Hippocampal formation (tissue), 2 donors: ENCODE data around the gene THADA.

Experiments used
- DNase-seq, 2 donors: peaks; one replicate each; lab custom pipeline; 2025; lab: John Stamatoyannopoulos, UW

The THADA gene

DNA sequence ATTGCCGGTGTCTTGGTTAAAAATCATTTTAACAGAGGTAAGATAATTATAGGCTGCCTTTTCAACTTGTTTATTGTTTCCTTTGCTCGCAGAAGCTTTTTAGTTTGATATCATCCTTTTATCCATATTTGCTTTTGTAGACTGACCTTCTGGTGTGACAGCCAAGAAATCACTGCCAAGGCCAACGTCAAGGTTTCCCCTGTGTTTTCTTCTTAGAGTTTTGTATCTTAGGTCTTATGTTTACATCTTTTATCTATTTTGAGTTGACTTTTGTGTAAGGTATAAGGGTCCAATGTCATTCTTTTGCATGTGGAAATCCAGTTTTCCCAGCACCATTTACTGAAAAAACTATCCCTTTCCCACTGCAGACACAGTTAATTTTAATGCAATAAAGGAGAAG, 240.4 kb downstream of the THADA start:
- no peak for DNase-seq

DNA sequence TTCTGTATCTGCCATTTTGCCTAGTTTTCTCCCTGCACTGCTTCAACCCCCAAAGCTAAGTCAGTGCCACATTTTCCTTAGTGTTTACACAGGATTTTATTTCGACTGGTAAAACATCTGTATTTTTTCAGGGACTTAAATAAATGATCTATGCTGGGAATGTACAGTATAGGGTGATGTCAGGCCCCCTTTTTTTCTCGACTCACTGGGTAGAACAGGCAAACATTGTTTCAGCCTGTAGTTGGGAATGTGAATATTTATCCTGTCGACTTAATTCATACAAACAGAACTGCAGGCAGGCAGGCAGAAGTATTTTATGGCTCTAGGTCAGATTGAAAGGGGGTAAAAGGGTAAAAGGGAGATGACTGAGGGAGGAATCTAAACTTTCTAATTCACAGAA, 245.9 kb downstream of the THADA start:
- no peak for DNase-seq

- DNase-seq, result no peak
Observed at GRCh38 chr2:43348908-43349661, 246.8 kb downstream of the THADA start.

- no peak for DNase-seq
Observed at GRCh38 chr2:43347746-43348145, 248.1 kb downstream of the THADA start.

DNA sequence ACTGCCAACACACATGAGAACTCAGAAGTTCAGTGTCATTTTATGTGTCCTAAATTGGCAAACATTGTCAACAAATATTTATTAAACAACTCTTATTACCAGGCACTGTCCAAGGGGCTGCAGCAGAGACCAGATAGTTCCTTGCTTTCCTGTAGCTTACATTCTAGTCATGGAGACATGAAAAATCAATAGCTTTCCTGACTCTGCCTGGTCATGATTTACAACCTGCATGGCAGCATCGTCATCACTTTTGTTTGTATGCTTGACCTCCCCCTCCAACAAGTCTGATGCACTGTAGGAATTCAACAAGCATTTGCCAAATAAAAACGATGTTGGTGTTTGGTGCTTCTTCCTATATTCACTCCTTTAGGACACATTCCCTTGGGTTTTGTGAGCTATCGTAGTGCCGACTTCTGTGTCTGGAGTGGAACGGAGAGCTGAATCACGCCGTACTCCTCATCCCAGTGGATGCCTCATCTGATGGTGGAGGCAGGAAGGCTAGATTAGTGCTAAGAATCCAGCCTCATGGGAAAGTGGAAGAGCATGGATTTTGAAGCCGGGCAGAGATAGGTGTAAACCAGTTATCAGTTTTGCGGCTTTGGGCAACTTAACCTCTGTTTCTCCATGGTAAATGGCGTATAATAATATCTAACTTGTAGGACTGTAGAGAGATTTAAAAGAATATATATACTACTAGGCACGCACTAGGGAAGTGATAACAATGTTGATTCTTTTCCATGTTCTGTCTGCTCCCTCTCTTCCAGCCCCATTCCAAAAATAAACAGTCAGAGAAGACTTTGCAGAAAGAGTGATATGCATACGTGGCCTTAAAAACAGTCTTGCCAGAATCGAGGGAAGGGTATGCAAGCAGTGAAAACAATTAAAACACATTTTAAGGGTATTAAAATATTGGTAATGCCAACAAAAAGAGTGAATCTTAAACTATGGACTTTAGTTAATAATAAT, 249.0 kb downstream of the THADA start:
- no peak for DNase-seq

- DNase-seq, result no peak
Observed at GRCh38 chr2:43345872-43346271, 250.0 kb downstream of the THADA start.

GRCh38 chr2:43345391-43345813, 250.4 kb downstream of the THADA start:
- DNase-seq, result no peak

DNA sequence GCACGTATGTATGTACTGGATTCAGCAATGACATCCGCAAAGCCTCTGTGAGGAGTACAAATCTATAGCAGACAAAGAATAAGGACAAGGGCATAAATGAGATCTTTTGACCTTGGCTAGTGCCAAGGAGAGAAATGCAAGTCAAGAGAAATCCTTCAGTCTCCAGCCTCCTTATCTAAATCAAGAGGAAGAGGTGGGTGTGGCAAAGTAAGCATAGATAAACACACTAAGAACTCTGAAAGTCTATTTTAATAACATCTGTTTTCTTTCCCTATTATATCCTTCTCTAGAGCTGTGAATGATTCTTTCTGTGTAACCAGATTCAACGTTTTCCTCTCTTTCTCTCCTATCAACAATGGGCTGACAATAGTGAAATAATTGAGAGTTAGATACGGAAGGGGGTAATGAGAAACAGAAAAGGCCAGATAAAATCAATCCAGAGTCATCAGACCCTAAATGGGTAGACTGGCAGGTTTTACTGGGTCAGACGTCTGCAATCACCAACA, 250.9 kb downstream of the THADA start:
- no peak for DNase-seq

DNA sequence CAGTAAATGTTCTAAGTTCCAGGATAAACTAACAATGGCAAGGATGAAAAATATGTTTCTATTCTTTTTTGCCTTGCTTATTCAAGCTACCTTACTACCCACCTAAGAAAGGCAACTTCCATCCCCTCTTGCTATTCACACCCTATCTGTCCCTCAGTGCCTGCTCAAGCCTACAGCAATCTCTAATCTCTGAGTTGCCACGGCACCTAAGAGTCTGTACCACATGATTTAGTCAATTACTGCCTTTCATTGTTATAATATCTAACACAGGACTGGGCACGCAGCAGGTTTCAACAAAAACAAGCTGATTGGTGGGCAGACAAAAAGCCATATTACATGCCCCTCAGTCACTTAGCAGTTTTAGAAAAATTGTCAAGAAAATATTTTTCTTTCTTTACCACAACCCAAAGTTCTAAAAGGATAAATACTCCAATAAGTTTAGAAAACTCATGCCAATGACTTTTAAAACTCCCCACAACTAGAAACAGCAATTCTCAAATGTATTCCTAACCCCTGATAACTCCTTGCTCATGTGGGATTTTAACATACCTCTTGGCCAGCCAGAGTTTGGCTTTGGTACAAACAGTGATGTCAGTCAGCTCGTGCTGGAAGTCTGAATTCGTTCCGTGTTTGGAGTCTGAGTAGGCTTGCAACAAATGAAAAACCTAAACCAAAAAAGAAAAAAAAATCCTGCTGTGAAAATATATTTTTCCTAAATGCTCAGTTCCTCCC, 252.1 kb downstream of the THADA start:
- DNase-seq, result no peak

GRCh38 chr2:43341959-43342757, 253.7 kb downstream of the THADA start:
- no peak for DNase-seq

DNA sequence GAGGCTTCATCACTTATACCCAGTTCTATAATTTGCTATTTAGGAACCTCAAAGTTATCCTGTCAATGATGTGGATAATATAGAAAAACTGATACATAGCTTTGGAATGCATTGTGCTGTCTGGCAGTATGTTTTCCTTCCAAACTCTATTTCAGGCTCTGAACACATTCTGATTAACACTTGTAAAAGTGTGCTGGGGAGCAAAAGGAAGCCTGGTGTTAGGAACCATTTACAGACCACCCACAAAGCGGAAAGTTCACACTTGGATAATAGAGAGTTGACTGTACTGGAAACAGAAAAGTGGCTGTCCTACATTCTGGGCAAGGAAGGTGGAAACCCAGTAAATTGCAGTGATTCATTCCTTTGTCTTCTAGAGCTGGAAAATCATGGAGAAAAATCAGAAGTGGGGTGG, 254.9 kb downstream of the THADA start:
- no peak for DNase-seq

GRCh38 chr2:43340066-43340465, 255.8 kb downstream of the THADA start:
- DNase-seq, result no peak

GRCh38 chr2:43333656-43334144, 262.1 kb downstream of the THADA start:
- no peak for DNase-seq

DNA sequence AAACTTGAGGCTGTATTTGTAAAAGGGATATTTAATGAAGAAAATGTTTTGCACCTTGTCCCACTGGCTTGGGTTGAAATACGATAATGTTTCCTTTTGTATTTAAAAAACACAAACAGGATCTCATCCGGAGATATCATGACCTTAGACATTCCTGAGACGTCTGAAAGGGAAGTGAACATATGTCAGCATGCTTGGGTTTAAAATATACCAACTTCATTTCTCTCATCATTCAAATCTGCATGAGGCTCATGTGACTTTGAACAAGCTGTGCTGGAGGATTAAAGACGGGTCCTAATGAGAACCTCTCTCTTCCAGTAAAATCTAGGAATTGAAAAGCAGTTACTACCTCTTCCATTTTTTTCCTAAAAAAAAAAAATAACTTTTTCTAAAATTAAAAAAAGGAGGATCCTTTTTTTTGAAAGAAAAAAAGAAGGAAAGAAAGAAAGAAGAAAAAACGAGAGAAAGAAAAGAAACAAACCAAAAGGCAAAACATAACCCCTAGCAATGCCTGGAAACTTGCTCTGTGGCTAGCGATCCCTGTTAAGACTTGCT, 262.7 kb downstream of the THADA start:
- DNase-seq, result no peak

DNA sequence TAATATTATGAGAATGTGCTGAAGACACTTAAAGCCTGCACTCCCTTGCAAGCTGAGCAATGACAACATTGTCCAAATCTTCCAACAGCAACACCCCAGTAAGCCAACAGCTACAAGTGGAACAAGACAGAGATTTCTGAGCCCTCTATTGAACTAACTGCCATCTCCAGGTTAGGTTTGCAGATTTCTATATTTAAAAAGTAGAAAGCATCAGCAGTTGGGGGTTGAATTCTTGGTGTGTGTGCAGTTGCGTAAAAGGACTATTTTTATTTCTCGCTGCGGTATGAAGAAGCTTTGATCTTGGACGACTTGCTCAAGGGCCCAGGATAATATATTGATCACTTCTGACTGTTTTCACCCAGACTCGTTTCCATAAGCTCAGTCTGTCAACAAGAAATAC, 263.2 kb downstream of the THADA start:
- DNase-seq, result no peak

DNA sequence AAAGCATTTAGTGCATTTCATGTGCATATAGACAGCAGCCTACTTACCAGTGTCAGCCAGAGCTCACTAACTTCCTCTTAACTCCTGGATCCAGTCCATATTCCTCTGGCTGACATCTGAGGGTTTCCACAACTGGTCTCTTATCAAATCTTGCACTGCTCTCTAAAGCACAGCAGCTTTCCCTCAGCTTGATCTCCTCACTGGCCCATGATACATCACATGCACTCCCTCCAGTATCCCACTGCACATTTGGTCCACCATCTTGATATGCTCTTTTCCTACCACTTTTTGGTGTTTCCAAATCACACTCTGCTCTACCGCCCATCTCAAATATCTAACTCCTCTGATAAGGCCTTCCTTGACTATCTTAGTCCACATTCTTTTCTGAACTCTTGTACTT, 264.4 kb downstream of the THADA start:
- DNase-seq, result no peak

- DNase-seq, result no peak
Observed at GRCh38 chr2:43329637-43330036, 266.2 kb downstream of the THADA start.

DNA sequence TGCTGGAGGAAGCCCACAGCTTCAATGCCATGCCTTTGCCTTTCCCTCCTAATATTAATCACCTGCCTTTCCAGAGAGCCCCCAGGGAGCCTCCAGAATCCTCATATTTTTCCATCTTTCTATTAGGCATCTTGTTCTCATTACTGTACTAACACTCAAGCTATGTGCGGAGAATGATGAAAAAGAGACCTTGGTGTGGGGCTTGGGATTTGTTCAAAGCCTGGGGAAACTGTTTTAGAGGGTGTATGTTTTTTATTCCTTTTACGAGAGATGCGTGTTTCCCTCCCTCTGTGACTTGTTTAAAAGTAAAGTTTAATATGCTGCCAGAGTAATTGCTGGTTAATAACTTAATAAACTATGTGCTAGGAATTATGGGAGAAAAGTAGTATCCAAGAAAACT, 267.0 kb downstream of the THADA start:
- DNase-seq, result no peak

DNA sequence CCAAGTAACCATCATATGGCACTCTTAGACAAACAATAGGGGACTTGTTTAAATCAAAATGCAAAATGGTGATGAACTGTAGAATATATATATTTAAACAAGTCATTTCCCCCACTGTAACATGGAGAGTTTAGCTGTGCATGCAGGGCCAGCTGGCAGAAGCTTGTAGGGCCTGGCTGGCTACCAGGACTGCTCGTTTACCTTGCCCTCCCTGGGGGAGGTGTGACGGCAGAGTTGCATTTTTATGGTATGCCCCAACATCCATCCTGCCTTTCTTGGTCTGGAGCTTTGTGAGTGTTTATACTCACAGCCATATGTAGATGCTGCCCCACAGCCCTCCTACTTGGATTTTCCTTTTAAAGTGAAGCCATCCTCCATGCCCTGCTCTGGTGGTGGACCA, 267.7 kb downstream of the THADA start:
- no peak for DNase-seq

DNA sequence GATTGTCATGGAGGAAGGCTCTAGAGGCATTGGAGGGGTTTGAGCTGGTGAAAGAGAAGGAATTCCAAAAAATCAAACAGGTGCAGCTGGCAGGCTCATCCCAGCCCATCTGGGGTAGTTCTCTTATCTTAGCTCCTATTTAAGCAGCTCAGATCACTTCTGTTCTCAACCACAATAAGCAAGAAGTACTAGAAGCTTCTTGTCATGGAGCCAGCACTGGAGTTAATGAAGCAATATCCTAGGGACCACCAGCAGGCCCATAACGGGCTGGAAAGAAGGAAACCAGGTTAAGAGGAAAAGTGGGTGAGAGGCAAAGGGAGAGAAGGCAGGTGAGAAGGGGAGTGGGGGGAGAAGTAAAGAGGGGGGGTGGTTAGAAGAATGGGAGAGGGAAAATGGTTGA, 268.7 kb downstream of the THADA start:
- no peak for DNase-seq
